IMR-90 (cell line): ENCODE measurements around the gene AKR1D1. TPM values are rescaled to one million over a fixed set of nuclear protein-coding genes. Genes with fewer than 3 reads are reported as not detected.

Experiments used
- ATAC-seq: fragments of 200-7000 bp; cut with Tn5 transposase; 2 replicates; pipeline ENCODE4 v1.9.1; 2020; ENCODE audit warnings: low read depth, mild to moderate bottlenecking, moderate library complexity
- BruUV-seq: library from RNA; stranded (reverse); fragments of 400-500 nt; replicated peaks from 2 replicates; lab custom pipeline; 2021; lab: Mats Ljungman, UMichigan
- CTCF ChIA-PET: fragments of 300-600 bp; formaldehyde crosslinking; extraction: SDS; loops from one replicate; lab custom pipeline; 2021; ENCODE audit warnings: antibody characterized with exemption; lab: Yijun Ruan, JAX
- POLR2A ChIA-PET: fragments of 300-600 bp; sonication (Branson Sonifier 250); formaldehyde crosslinking; loops from one replicate; lab custom pipeline; 2022; ENCODE audit warnings: antibody characterized with exemption; ENCODE audit not compliant: unreplicated experiment; lab: Charles Lee
- DNase-seq: peaks from one replicate; pipeline ENCODE4 v3.0.0; 2013
- H2AFZ ChIP-seq: replicated peaks from 2 replicates; pipeline ENCODE3; 2013; ENCODE audit warnings: low read length, mild to moderate bottlenecking; ENCODE audit not compliant: poor library complexity
- H2AK5ac ChIP-seq: 2 replicates; pipeline ENCODE4 v1.6.1; 2013; ENCODE audit warnings: low read depth, low read length, inconsistent platforms
- H2AK9ac ChIP-seq: replicated peaks from 2 replicates; pipeline ENCODE3; 2013; ENCODE audit warnings: mild to moderate bottlenecking, low read depth, low read length, moderate library complexity; ENCODE audit not compliant: poor library complexity
- H2BK120ac ChIP-seq: 2 replicates; pipeline ENCODE4 v1.6.1; 2013; ENCODE audit warnings: low read depth, low read length, inconsistent platforms
- H2BK15ac ChIP-seq: 3 replicates; pipeline ENCODE4 v1.6.1; 2013; ENCODE audit warnings: low read depth, low read length, inconsistent platforms
- H2BK20ac ChIP-seq: 2 replicates; pipeline ENCODE4 v1.6.1; 2013; ENCODE audit warnings: low read depth, mild to moderate bottlenecking, inconsistent platforms, low read length, moderate library complexity
- H2BK5ac ChIP-seq: 2 replicates; pipeline ENCODE4 v1.6.1; 2013; ENCODE audit warnings: mild to moderate bottlenecking, low read depth, low read length, inconsistent platforms; ENCODE audit not compliant: poor library complexity, severe bottlenecking
- H3K14ac ChIP-seq: replicated peaks from 2 replicates; pipeline ENCODE4 v1.6.1; 2013; ENCODE audit warnings: low read depth, low read length, inconsistent platforms
- H3K18ac ChIP-seq: 2 replicates; pipeline ENCODE4 v1.6.1; 2013; ENCODE audit warnings: low read depth, low read length, control low read depth
- H3K23ac ChIP-seq: 2 replicates; pipeline ENCODE4 v1.6.1; 2013; ENCODE audit warnings: low read depth, low read length, inconsistent platforms
- H3K27ac ChIP-seq: 2 replicates; pipeline ENCODE4 v1.5.1; 2013; ENCODE audit warnings: mild to moderate bottlenecking, control low read depth, low read length; ENCODE audit not compliant: insufficient read depth
- H3K27me3 ChIP-seq: 2 replicates; pipeline ENCODE4 v1.6.1; 2013; ENCODE audit warnings: low read length; ENCODE audit not compliant: control insufficient read depth, insufficient read depth
- H3K36me3 ChIP-seq: 2 replicates; pipeline ENCODE4 v1.6.1; 2013; ENCODE audit warnings: low read length, mixed read lengths; ENCODE audit not compliant: control insufficient read depth, insufficient read depth
- H3K4ac ChIP-seq: 2 replicates; pipeline ENCODE4 v1.6.1; 2013; ENCODE audit warnings: low read depth, low read length, inconsistent platforms
- H3K4me1 ChIP-seq: 2 replicates; pipeline ENCODE4 v1.6.1; 2013; ENCODE audit warnings: low read length, mixed read lengths; ENCODE audit not compliant: control insufficient read depth, insufficient read depth
- H3K4me2 ChIP-seq: 2 replicates; pipeline ENCODE4 v1.6.1; 2013; ENCODE audit warnings: low read depth, mild to moderate bottlenecking, control low read depth, low read length, moderate library complexity
- H3K4me3 ChIP-seq: 2 replicates; pipeline ENCODE4 v1.5.1; 2013; ENCODE audit warnings: low read depth, mild to moderate bottlenecking, control low read depth, low read length, moderate library complexity; ENCODE audit not compliant: insufficient read depth
- H3K56ac ChIP-seq: 2 replicates; pipeline ENCODE4 v1.6.1; 2013; ENCODE audit warnings: low read length, inconsistent platforms; ENCODE audit not compliant: insufficient read depth; ENCODE audit errors: extremely low read depth
- H3K79me1 ChIP-seq, 2 experiments: 2 replicates each; pipeline ENCODE4 v1.6.1; 2013; ENCODE audit warnings: low read length in 2 of 2, inconsistent platforms in 1 of 2, low read depth in 1 of 2
- H3K9ac ChIP-seq: 2 replicates; pipeline ENCODE4 v1.6.1; 2013; ENCODE audit warnings: low read depth, low read length, control low read depth
- H3K9me1 ChIP-seq: 2 replicates; pipeline ENCODE4 v1.6.1; 2013; ENCODE audit warnings: low read length, inconsistent platforms; ENCODE audit not compliant: insufficient read depth
- H3K9me3 ChIP-seq: 2 replicates; pipeline ENCODE4 v1.6.1; 2013; ENCODE audit warnings: low read length; ENCODE audit not compliant: control insufficient read depth, insufficient read depth
- H4K20me1 ChIP-seq: 2 replicates; pipeline ENCODE4 v1.6.1; 2013; ENCODE audit warnings: low read length, inconsistent platforms; ENCODE audit not compliant: insufficient read depth
- H4K5ac ChIP-seq: 2 replicates; pipeline ENCODE4 v1.6.1; 2013; ENCODE audit warnings: mild to moderate bottlenecking, low read depth, low read length, control low read depth
- H4K8ac ChIP-seq, 2 experiments: 2 replicates each; pipeline ENCODE4 v1.6.1; 2013; ENCODE audit warnings: low read depth in 2 of 2, low read length in 2 of 2, control low read depth in 1 of 2, inconsistent platforms in 1 of 2
- H4K91ac ChIP-seq: 2 replicates; pipeline ENCODE4 v1.6.1; 2013; ENCODE audit warnings: low read depth, low read length, inconsistent platforms; ENCODE audit not compliant: insufficient read depth
- BHLHE40 ChIP-seq: fragments of 150-350 bp; IDR thresholded peaks from 2 replicates; pipeline ENCODE4 v1.6.1; 2016; ENCODE audit warnings: mild to moderate bottlenecking, low read depth, low read length
- CEBPB ChIP-seq: IDR thresholded peaks from 2 replicates; pipeline ENCODE4 v1.6.1; 2012; ENCODE audit warnings: low read depth, low read length, improper control_type of control experiment
- CTCF ChIP-seq: conservative IDR thresholded peaks from 2 replicates; pipeline ENCODE4 v1.5.1; 2012; ENCODE audit warnings: mild to moderate bottlenecking, low read depth, low read length, improper control_type of control experiment
- ELK1 ChIP-seq: fragments of 150-350 bp; IDR thresholded peaks from 2 replicates; pipeline ENCODE4 v1.6.1; 2016; ENCODE audit warnings: low read depth, mild to moderate bottlenecking, low read length, moderate library complexity, borderline replicate concordance
- FOS ChIP-seq: fragments of 150-350 bp; IDR thresholded peaks from 2 replicates; pipeline ENCODE4 v1.6.1; 2016; ENCODE audit warnings: low read depth, low read length
- MAFK ChIP-seq: IDR thresholded peaks from 2 replicates; pipeline ENCODE4 v1.6.1; 2012; ENCODE audit warnings: low read depth, low read length, improper control_type of control experiment
- MAZ ChIP-seq: IDR thresholded peaks from 2 replicates; pipeline ENCODE4 v1.6.1; 2012; ENCODE audit warnings: low read depth, mild to moderate bottlenecking, low read length, improper control_type of control experiment, moderate library complexity, borderline replicate concordance
- MXI1 ChIP-seq: IDR thresholded peaks from 2 replicates; pipeline ENCODE4 v1.6.1; 2012; ENCODE audit warnings: low read depth, mild to moderate bottlenecking, low read length, moderate library complexity, borderline replicate concordance
- NFE2L2 ChIP-seq: fragments of 150-350 bp; IDR thresholded peaks from 2 replicates; pipeline ENCODE4 v1.6.1; 2016; ENCODE audit warnings: low read depth, mild to moderate bottlenecking, low read length
- POLR2A ChIP-seq: IDR thresholded peaks from 2 replicates; pipeline ENCODE4 v1.6.1; 2012; ENCODE audit warnings: mild to moderate bottlenecking, low read depth, low read length
- RAD21 ChIP-seq: IDR thresholded peaks from 2 replicates; pipeline ENCODE4 v1.6.1; 2012; ENCODE audit warnings: low read length, improper control_type of control experiment
- RFX5 ChIP-seq: IDR thresholded peaks from 2 replicates; pipeline ENCODE4 v1.8.0; 2012; ENCODE audit warnings: low read depth, mild to moderate bottlenecking, low read length, moderate library complexity
- SMC3 ChIP-seq: fragments of 150-350 bp; IDR thresholded peaks from 2 replicates; pipeline ENCODE4 v1.6.1; 2016; ENCODE audit warnings: low read depth, mild to moderate bottlenecking, antibody characterized with exemption, low read length, moderate library complexity
- USF2 ChIP-seq: fragments of 150-350 bp; IDR thresholded peaks from 2 replicates; pipeline ENCODE4 v1.6.1; 2017; ENCODE audit warnings: mild to moderate bottlenecking, antibody characterized with exemption, low read length, low read depth
- WGBS, 2 experiments: methylation state at CpG; one replicate each; pipeline versions ENCODE4 v1.1.5 to v1.1.7; 2013; ENCODE audit warnings: missing lambda C conversion rate in 2 of 2; ENCODE audit not compliant: insufficient read length in 1 of 2; ENCODE audit errors: extremely low coverage in 2 of 2; 5-methylcytosine and 5-hydroxymethylcytosine counted together
- dilution Hi-C: fragments of 300-500 bp; cut with HindIII; formaldehyde crosslinking; loops from one replicate; pipeline ENCODE4 v1.14.3; 2018; ENCODE audit warnings: low sequenced_read_pairs; ENCODE audit not compliant: unreplicated experiment
- in situ Hi-C: fragments of 300-500 bp; cut with MboI; formaldehyde crosslinking; loops from 3 replicates; pipeline ENCODE4 v1.14.3; 2019; ENCODE audit warnings: low sequenced_read_pairs, inconsistent platforms, mixed read lengths
- intact Hi-C: fragments of 100-400 bp; cut with micrococcal nuclease; formaldehyde crosslinking; loops from 2 replicates; pipeline ENCODE4 v1.10.0; 2022
- polyA plus RNA-seq, 3 experiments: library from polyadenylated mRNA; depleted of rRNA; stranded (reverse); fragments of >200 nt; gene quantifications; 2 replicates each; pipeline ENCODE4 v1.2.3, GENCODE V29; 2012; ENCODE audit warnings: low replicate concordance in 1 of 3
- total RNA-seq: library from RNA; depleted of rRNA; stranded (reverse); fragments of >200 nt; gene quantifications from 2 replicates; pipeline ENCODE4 v1.2.3, GENCODE V29; 2012

AKR1D1 gene
- total and polyA plus RNA-seq, 2 of the 4 experiments (the other 2 are of a cell fraction), result not detected

- TF ChIP-seq MAZ (no peak), MAFK (no peak), BHLHE40 (no peak), ELK1 (no peak), POLR2A (no peak), USF2 (no peak), SMC3 (no peak), MXI1 (no peak), RFX5 (no peak), RAD21 (no peak), NFE2L2 (no peak), CTCF (no peak), CEBPB (no peak), FOS (no peak)
- no peaks in the 10 kb centered on the region for H3K36me3 ChIP-seq
- no peaks in the 10 kb centered on the region for H3K9me3 ChIP-seq
- intact Hi-C loops (no loop called here), in situ Hi-C loops (no loop called here), dilution Hi-C loops (no loop called here)
- no peaks in the 10 kb centered on the region for H3K79me1 ChIP-seq
- no peak overlapping the region for H3K56ac ChIP-seq
- no CpG with 5 or more reads among the region's 2 CpGs for WGBS, 2 experiments
- no peaks in the 10 kb centered on the region for H4K20me1 ChIP-seq
- H4K5ac ChIP-seq, result no peak overlapping the region
- no TSS peak for BruUV-seq
- H3K27ac ChIP-seq, result no peak overlapping the region
- ATAC-seq (no peak), DNase-seq (no peak)
- ChIA-PET POLR2A (no interaction called here), CTCF (no interaction called here)
- H2AFZ ChIP-seq, result no peak overlapping the region
- H3K18ac ChIP-seq, result no peak overlapping the region
- H3K9me1 ChIP-seq, result no peaks in the 10 kb centered on the region
- H2AK9ac ChIP-seq, result no peak overlapping the region
- no peak overlapping the region for H3K4me3 ChIP-seq
- no peak overlapping the region for H3K14ac ChIP-seq
- H2BK120ac ChIP-seq, result no peak overlapping the region
- no peak overlapping the region for H3K4me2 ChIP-seq
- no peak overlapping the region for H4K8ac ChIP-seq
- no peak overlapping the region for H2BK5ac ChIP-seq
- no peak overlapping the region for H3K4ac ChIP-seq
- H2AK5ac ChIP-seq, result no peak overlapping the region
- H3K27me3 ChIP-seq, result no peaks in the 10 kb centered on the region
- no peak overlapping the region for H2BK15ac ChIP-seq
- no peak overlapping the region for H2BK20ac ChIP-seq
- no peak overlapping the region for H3K9ac ChIP-seq
- no peaks in the 10 kb centered on the region for H3K4me1 ChIP-seq
- no peak overlapping the region for H3K23ac ChIP-seq
- H4K91ac ChIP-seq, result no peak overlapping the region
Observed at GRCh38 chr7:138072726-138073125, 3.5 kb upstream of the AKR1D1 start.
